ENCODE measurements around the gene ZNRF1.

The ZNRF1 gene

DNA sequence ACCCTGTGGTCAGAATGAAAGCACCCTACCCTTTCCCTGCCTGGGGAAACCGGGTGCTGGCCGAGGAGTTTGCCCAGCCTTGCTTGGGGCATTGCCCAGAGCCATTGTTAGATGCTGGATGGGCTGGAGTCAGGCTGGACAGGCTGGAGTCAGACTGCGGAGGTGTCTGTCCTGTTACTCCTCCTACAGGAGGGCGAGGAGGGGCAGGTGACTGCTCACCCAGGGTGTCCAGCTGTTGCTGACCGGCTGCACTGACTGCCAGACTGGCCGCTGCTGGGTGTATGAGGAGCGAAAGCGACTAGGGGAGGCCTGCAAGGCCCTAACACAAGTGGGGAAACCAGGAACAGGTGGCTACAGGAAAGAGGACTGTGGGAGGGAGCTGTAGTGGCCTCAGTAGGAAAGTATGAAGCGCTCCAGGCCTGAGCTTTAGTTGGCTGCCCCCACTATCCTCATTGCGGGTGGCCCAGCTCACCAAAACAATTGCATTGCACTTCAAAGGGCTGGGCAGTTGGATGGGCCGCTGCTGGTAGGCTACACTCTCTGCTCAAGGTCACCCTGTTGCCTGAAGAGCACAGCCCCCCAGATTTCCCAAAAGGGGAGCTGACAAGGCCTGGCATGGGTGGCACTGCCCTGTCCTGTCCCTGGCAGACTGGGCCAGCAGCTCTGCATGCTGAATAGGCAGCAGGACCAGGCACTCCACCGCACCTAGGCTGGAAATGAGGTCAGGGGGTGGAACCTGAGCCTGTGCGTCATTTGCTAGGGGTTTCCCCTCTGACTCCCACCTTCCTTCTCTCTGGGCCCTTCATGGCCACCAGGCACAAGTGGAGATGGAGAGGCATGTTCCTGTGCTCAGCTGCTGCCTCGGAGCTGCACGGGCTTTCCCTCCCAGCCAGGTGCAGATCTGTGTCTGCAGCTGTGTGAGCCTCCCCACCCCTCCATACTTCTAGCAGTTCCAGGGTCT is 99.4 kb downstream of the ZNRF1 start:
- DNase-seq (ENCODE audit: low read depth in 2 of 2): peak in 1 of 2 donors; percentile 38

DNA sequence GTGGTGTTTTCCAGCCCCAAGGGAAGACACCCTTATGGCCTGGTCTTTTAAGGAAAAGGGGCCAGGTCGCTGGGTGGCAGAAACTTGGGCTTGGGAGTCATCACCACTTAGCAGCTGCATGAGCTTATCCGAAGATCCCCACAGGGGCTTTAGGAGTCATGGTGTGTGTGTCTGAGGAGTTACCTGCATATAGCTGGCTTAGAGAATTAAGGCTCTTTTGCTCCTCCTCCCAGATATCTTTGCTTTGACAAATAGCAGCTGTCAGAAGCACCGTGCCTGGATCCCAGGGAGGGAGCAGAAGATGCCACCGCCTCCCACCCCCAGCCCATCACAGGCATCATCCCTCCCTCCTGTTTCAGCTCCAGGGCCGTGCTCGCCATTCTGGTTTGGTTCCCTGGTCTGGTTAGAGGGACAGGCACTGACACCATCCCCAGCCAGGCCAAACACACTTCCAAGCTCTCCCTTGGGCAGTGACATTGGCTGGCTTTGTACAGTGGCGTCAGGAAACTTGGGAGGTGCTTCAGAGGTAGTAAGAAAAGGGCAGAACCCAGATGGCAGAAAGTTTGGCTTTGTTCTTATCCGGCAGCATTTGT is 100.3 kb downstream of the ZNRF1 start:
- no peak for DNase-seq (ENCODE audit: low read depth in 2 of 2)

DNA sequence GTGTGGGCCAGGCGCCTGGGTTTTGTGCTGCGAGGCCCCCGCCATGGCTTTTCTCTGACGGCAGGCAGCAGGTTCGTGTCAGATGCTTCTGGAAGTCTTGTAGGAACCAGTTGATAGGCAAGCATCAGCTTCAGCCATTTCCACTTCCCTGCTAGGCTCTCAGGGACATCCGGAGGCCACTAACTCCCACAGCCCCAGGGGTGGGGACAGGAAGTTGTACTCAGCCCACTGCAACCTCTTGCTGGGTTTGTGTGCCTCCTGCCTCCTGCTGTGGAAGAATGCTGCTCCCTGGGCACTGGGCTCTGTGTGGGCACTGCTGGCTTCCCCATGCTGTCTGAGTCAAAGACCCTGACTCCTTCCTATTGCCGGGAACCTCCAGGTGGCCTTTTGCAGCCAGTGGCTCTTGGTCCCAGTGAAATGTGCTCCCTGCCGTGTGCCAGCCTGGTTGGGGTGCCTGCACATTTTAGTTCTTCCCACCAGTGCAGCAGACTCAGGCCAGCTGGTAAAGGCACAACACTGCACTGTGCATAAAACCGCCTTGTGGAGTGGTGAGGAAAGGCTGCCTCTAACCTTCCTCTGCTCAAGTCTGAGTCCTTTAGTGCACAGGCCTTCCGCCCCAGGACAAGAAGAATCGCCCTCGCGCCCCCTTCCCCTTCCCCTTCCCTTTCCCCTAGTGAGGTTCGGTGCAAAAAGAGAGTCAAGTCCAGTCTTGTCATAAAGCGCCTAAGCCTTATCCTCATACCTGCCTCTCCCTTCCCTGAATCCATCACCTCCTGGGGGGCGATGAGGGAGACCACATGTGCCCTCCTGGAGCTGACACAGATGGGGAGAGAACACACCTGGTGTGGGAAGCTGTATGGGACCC is 101.1 kb downstream of the ZNRF1 start:
- no peak for DNase-seq (ENCODE audit: low read depth in 2 of 2)

DNA sequence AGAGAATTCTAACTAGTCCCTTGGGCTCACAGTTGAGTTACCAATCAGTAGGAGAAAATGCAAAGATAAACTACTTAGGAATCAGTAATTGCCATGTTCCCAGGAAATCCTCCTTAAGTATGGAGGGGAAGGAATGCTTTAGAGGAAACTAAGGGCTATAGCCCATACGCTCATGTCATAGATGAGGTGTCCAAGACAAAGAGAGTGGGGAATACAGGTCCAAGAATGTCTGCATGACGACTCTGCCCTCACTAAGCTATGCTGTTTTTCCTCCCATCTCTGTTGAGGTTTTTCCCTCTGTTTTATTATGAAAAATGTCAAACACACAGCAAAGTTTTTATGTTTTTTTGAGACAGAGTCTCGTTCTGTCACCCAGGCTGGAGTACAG is 101.8 kb downstream of the ZNRF1 start:
- no peak for DNase-seq (ENCODE audit: low read depth in 2 of 2)

GRCh38 chr16:75101635-75102034 is 102.8 kb downstream of the ZNRF1 start:
- DNase-seq (ENCODE audit: low read depth in 2 of 2): no peak

DNA sequence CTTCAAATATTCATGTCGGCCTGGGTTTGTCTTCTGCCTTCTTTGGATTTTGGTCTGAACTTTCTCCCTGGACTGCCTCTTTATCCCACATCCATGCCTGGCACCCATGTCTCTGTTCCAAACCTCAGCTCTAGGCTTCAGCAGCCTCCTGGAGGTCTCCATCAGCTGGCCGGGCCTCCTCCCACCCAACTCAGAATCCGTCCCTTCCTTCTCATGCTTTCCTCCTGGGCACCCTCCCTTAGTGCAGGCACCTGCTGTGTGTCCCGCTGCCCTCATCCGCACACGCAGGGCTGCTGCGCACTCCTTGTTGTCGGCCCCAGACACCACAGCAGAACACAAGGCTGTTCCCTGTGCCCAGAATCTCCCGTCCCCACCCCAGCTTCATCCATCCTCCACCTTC is 103.8 kb downstream of the ZNRF1 start:
- no peak for DNase-seq (ENCODE audit: low read depth in 2 of 2)

- no peak for DNase-seq (ENCODE audit: low read depth in 2 of 2)
Measured at GRCh38 chr16:75103994-75104393, 105.2 kb downstream of the ZNRF1 start.

GRCh38 chr16:75104836-75105235 is 106.0 kb downstream of the ZNRF1 start:
- DNase-seq (ENCODE audit: low read depth in 2 of 2): no peak

GRCh38 chr16:75105306-75106061 is 106.7 kb downstream of the ZNRF1 start:
- DNase-seq (ENCODE audit: low read depth in 2 of 2): no peak

DNA sequence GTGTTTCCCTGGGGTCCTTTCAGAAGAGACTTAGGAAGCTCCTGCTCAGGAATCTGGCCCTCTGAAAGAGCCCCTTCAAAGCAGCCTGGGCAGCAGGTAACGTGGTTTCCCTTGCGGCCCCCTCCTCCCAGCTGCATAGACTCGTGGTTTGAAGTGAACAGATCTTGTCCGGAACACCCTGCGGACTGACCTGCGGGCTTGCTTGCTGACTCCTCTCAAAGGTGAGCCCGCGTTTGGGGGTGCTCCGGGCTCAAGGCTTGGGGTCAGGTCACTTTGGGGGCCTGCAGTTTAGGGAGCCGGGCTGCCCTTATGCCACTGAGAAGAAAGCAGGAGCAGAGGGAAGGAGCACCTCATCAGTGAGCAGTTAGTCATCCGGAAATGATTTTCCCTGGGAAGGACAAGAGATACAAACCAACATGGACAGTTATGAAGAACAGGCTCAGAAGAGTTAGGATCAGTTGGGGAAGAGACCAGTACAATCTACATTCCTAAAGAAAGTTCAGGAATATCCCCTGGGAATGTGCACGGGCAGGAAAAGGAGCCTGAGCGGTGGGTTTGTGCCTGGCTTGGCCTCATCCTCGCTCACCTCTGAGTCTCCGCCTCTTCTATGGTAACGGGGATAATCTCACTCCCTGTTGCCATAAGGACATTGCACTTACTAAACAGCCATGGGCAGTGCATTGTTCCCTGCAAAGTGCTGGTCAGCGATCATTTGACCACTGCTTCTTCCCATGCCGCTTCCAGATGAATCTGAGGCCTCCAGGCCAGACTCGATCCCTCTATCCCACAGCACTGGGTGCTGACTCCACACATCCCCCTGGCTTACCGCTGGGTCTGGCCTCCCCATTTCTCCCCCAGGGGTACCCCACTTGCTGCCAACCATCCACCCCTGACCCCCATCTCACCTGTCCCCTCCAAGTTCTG is 107.8 kb downstream of the ZNRF1 start:
- DNase-seq (ENCODE audit: low read depth in 2 of 2): no peak

DNA sequence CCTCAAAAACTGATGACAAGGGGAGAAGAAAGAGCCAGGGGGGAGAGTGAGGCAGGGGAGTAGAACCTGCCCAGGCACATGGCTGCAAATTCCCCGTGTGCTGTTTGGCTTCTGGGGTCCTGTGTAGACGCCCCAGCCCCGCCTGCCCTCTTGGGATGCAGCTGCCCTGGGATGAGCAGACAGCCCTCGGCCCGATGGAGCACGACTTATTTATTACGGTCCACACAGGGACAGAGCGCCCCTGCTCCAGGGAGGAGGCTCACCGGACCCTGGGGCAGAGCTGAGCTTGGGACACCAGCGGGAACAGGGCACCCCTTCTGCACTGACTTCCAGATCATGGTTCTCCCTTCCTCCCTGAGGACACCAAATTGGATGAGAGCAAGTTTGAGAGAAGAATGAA is 108.7 kb downstream of the ZNRF1 start:
- DNase-seq (ENCODE audit: low read depth in 2 of 2): no peak

- DNase-seq (ENCODE audit: low read depth in 2 of 2): peak; percentile 27 to 29
Measured at GRCh38 chr16:75108792-75109731, 110.2 kb downstream of the ZNRF1 start.

GRCh38 chr16:75109732-75110243 is 111.0 kb downstream of the ZNRF1 start:
- DNase-seq (ENCODE audit: low read depth in 2 of 2): no peak

DNA sequence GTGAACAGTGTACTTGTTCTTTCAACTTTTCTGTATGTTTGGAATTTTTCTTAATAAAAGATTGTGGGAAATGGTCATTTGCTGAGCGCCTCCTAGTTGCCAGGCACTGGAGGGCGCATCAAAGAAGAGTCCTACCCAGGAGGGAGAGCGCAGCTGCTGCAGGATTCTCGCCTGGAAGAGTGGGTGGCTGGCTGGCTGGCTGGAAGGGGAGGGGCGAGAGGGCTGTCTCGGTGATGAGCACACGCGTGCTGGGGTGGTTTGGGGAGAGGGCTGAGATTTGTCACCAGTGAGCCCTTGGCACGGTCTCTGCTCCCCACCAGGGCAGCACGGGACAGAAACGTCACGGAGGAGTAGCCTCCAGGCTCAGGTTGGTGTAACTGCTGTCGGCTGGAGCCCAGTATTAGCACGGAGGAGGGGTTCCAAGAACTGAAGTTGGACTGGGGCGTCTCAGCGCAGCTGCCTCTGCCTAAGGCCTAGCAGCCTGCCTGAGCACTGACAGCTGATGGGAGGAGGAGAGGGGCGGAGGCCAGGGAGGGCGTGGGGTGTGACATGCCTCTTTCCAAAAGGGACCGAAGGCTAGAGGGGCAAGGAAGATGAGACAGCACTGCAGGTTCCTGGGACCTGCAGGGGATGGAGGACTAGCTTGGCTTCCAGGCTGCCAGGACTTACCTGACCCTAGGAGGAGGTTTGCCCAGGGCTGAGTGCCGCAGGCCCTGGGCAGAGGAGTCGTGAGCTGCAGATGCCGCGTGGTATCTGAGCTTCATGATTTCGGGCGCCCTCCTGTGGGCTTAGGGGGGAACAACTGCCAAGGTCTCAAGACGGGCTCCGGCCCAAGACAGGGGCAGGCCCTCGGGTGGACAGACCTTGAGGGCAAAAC is 112.1 kb downstream of the ZNRF1 start:
- DNase-seq (ENCODE audit: low read depth in 2 of 2): peak; percentile 57 to 61

- no peak for DNase-seq (ENCODE audit: low read depth in 2 of 2)
Measured at GRCh38 chr16:75111514-75111940, 112.7 kb downstream of the ZNRF1 start.

- DNase-seq (ENCODE audit: low read depth in 2 of 2): no peak
Measured at GRCh38 chr16:75111961-75112733, 113.3 kb downstream of the ZNRF1 start.

Measured in stimulated activated CD8-positive, alpha-beta memory T cell treated with anti-CD3 and anti-CD28 coated beads, Interleukin-7, amount 100 ng/mL, for 1 hour (primary cell).